Right lobe of liver (tissue), 6 donors: ENCODE data around the gene MBP. TPM values are rescaled to one million over a fixed set of nuclear protein-coding genes. Genes with fewer than 3 reads are reported as not detected.
A peak's percentile ranks its signal among the peaks of the same experiment; 100 is the strongest.

Experiments
- ATAC-seq, 4 donors: fragments of 200-7000 bp; cut with Tn5 transposase; one replicate each; pipeline ENCODE4 v1.9.1; 2020; ENCODE audit warnings: mild to moderate bottlenecking in 4 of 4, moderate library complexity in 4 of 4
- DNase-seq, 3 donors: peaks; one replicate each; pipeline ENCODE4 v3.0.0-alpha.2; 2020
- H3K27ac ChIP-seq, 3 donors: fragments of 200-600 bp; one replicate each; pipeline ENCODE4 v1.8.0; 2022
- H3K27me3 ChIP-seq, 2 donors: fragments of 200-600 bp; one replicate each; pipeline ENCODE4 v1.8.0; 2022
- H3K36me3 ChIP-seq, 4 donors: fragments of 200-600 bp; sonication (generic) in 1 of 4; one replicate each; pipeline versions ENCODE4 v1.5.1 to v1.8.0; 2017 to 2022; ENCODE audit warnings: control low read depth in 1 of 4
- H3K4me1 ChIP-seq, 4 donors: fragments of 200-600 bp; sonication (generic) in 1 of 4; one replicate each; pipeline versions ENCODE4 v1.5.1 to v1.8.0; 2017 to 2022; ENCODE audit warnings: control low read depth in 1 of 4
- H3K4me3 ChIP-seq, 3 donors: fragments of 200-600 bp; one replicate each; pipeline ENCODE4 v1.8.0; 2022
- H3K9me3 ChIP-seq, 4 donors: fragments of 200-600 bp; sonication (generic) in 1 of 4; one replicate each; pipeline versions ENCODE4 v1.5.1 to v1.8.0; 2017 to 2022; ENCODE audit warnings: control low read depth in 1 of 4
- CTCF ChIP-seq, 4 donors: fragments of 200-600 bp in 3 of 4; fragments of 450-650 bp in 1 of 4; IDR thresholded peaks; one replicate each; pipeline versions ENCODE4 v1.5.1 to v1.8.0; 2016 to 2022; ENCODE audit warnings: antibody characterized with exemption in 4 of 4, mild to moderate bottlenecking in 2 of 4
- POLR2A ChIP-seq: fragments of 450-650 bp; IDR thresholded peaks from one replicate; pipeline ENCODE4 v1.6.1; 2017; ENCODE audit warnings: antibody characterized with exemption, mild to moderate bottlenecking
- WGBS: methylation state at CpG from one replicate; pipeline ENCODE4 v1.1.6; 2018; ENCODE audit warnings: low coverage, low lambda C conversion rate; ENCODE audit not compliant: insufficient coverage; ENCODE audit errors: missing lambda C conversion rate; 5-methylcytosine and 5-hydroxymethylcytosine counted together
- intact Hi-C, 2 donors: fragments of 100-400 bp; cut with DNase I; formaldehyde crosslinking; loops; one replicate each; pipeline versions ENCODE4 v1.11.2 to v1.14.1; 2022
- total RNA-seq, 6 experiments: library from RNA; depleted of rRNA in 2 of 6; stranded (reverse); fragments of >200 nt in 2 of 6; fragmentation: NEBNext Ultra II Directional in 3 of 6; extraction: Animal tissue kit (Norgen Biotek cat#: 25700) in 3 of 6; gene quantifications; one replicate each; pipeline versions ENCODE4 v1.1.0 to v1.2.4, GENCODE V29; 2016 to 2023
- donor health status: DM: no; HTN: yes; CAD: no.
- donor health status: DM: no; HTN: no; CAD: no.
- donor health status: DM: no; HTN: no; CAD: no.
- donor health status: DM: no; HTN: yes; CAD: no.
- donor health status: DM: no; HTN: yes; CAD: no.

The MBP gene
- total RNA-seq, 6 experiments from 2014 or later = 24.0 to 40.8 (median 27.6) TPM

- intact Hi-C loops = no loop called here
- Histone ChIP-seq H3K27me3 (no peaks in the 10 kb centered on the region), H3K4me1 (peaks cover 0 to 28% (median 3%) of the 10 kb centered on the region in 4 donors), H3K27ac (no peak overlapping the region), H3K9me3 (no peaks in the 10 kb centered on the region), H3K4me3 (no peak overlapping the region), H3K36me3 (no peaks in the 10 kb centered on the region)
- TF ChIP-seq CTCF (IDR thresholded peaks at IDR 0.05) = no peak
- TF ChIP-seq POLR2A = no peak
- ATAC-seq = no peak
- WGBS = 57% methylated on average over 13 of the region's 18 CpGs
- DNase-seq = no peak
These were observed 41.9 kb downstream of the MBP start for GRCh38 chr18:77090546-77091174.

DNA sequence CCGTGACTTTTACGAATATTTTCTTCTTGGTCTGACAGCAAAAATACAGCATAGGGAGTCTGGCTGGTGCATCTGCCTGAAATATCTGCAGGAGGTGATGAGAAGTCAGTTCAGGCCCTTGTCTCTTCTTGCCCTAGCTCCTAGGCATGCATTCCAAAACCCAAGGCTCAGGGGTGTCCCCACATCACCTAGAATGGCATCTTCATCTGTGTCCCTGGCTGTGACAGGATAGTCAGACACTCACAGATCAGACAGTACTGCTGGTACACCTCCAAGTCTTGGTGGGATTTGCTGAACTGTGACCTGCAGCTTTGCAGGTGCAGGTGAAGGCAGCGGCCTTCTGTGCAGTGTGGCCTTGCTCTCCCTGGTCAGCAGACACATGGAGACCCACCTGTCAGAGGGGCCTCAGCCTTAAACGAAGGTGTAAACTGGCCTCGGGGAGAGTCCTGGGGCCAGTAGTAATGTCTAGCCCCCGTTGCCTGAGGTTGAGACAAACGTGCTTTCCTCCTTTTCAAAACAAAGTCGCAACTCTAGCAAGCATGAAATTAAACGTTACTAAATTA is 42.8 kb downstream of the MBP start:
- H3K36me3 ChIP-seq = no peaks in the 10 kb centered on the region
- ATAC-seq (no peak), DNase-seq (no peak)
- TF ChIP-seq POLR2A = no peak
- no peak for TF ChIP-seq CTCF (IDR thresholded peaks at IDR 0.05)
- H3K4me1 ChIP-seq = peaks cover 0 to 35% (median 7%) of the 10 kb centered on the region in 4 donors
- no peak overlapping the region for H3K27ac ChIP-seq
- intact Hi-C loops = no loop called here
- 79% methylated on average over 7 of the region's 9 CpGs for WGBS
- H3K9me3 ChIP-seq = no peaks in the 10 kb centered on the region
- H3K4me3 ChIP-seq = no peak overlapping the region
- H3K27me3 ChIP-seq = no peaks in the 10 kb centered on the region

DNA sequence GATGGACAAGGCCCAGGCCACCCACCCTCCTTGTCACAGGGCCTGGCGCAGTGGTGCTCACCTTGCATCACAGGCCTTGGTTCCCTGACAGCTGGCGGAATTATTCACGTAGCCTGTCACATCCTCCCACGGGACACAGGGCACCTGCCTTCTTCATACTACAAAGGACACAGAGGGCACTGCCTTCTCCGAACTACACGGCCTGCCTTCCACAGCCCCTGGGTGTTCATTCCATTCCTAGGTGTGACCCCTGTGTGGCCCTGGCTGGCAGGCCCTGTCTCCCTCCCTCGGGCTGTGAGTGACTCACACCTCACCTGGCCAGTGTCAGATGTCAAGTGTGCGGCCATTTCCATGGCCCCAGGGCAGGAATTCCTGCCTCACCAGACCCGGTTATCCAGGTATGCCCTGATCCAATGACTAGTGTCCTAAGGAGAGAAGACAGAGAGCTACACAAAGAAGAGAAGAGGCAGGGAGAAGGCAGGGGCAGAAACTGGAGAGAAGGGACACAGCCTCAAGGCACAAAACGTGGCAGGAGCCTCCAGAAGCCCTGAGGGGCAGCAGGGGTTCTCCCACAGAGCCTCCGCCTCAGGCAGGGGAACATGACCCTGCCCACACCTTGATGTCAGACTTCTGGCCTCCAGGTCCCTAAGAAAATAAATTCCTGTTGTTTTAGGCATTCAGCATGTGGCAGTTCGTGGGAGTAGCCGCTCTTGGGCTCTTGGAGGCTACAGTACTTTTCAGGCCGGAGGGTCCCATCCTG is 43.4 kb downstream of the MBP start:
- ATAC-seq (peak in 3 of 4 donors; percentile 4 to 56 (median 16)), DNase-seq (peak in 1 of 3 donors; percentile 55)
- TF ChIP-seq POLR2A (no peak), CTCF (IDR thresholded peaks at IDR 0.05) (no peak)
- no peaks in the 10 kb centered on the region for H3K9me3 ChIP-seq
- H3K27ac ChIP-seq = no peak overlapping the region
- H3K4me3 ChIP-seq = no peak overlapping the region
- intact Hi-C loops = no loop called here
- 66% methylated on average over 4 of the region's 14 CpGs for WGBS
- no peaks in the 10 kb centered on the region for H3K27me3 ChIP-seq
- peaks cover 0 to 40% (median 9%) of the 10 kb centered on the region in 4 donors for H3K4me1 ChIP-seq
- no peaks in the 10 kb centered on the region for H3K36me3 ChIP-seq

DNA sequence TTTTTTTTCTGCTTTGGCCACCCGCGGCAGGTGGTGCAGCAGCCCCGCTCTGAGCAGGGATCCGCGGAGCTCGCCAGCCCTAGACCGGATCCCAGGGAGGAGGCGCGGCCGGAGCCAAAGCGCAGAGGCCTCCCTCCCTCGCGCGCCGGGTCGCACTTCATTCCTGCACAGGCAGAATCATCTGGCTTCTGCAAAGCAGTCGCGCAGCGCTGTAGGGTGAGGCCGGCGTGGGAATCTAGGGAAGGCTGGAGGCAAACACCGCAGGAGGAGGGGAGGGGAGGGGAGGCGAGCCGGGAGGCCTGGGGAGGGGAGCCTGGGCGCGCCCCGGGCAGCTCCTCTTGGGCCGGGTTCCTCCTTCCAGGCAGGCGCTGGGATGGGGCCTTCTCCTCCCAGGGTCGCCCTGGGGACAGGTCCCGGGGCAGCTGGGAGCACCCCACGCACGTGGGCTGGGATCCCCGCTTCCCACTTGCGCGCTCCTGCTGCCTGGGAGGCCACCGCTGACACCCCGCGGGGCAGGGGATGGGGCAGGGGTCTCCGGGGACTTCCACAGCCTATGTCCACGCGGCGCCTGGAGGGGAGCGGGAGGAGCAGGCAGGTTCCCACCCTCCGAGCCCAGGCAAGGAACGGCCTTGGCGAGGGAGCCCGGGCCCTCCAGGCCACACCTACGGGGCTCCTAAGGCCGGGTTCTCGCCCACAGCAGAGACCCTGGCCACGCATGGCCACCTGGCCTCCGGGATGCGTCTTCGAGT is 45.0 kb downstream of the MBP start:
- peak overlapping the region; percentile 23 to 32 (median 25) for H3K4me3 ChIP-seq
- DNase-seq = no peak
- H3K4me1 ChIP-seq = peaks cover 0 to 47% (median 13%) of the 10 kb centered on the region in 4 donors
- H3K9me3 ChIP-seq = no peaks in the 10 kb centered on the region
- ATAC-seq = peak; percentile 38 to 68 (median 50)
- intact Hi-C loops = no loop called here
- H3K27me3 ChIP-seq = no peaks in the 10 kb centered on the region
- H3K36me3 ChIP-seq = no peaks in the 10 kb centered on the region
- WGBS = 40% methylated on average over 19 of the region's 55 CpGs
- TF ChIP-seq CTCF (IDR thresholded peaks at IDR 0.05) = no peak
- no peak for TF ChIP-seq POLR2A
- H3K27ac ChIP-seq = peak overlapping the region; percentile 37 to 63 (median 60)
